ENCODE measurements around the gene CACNA1D.

- TF ChIP-seq CTCF (IDR thresholded peaks at IDR 0.05; ENCODE audit: low read depth, low read length) (no peak), EZH2phosphoT487 (IDR thresholded peaks at IDR 0.05; ENCODE audit: low read depth) (no peak)
These were observed 365.8 kb downstream of the CACNA1D start for GRCh38 chr3:53860196-53860595.

Data from OCI-LY3 (cell line).